NCI-H2107 treated with DMSO at 0.1 percent for 48 hours (cell line): ENCODE data around the gene STK4.
"Not testable (repeated sequence)": the region's sequence is repeated elsewhere in the genome, so short reads cannot be mapped to it uniquely, and the experiment has no call there.

Experiments
- DNase-seq: peaks from one replicate; lab custom pipeline; 2025; ENCODE audit not compliant: unreplicated experiment; lab: John Stamatoyannopoulos, UW

The STK4 gene

DNA sequence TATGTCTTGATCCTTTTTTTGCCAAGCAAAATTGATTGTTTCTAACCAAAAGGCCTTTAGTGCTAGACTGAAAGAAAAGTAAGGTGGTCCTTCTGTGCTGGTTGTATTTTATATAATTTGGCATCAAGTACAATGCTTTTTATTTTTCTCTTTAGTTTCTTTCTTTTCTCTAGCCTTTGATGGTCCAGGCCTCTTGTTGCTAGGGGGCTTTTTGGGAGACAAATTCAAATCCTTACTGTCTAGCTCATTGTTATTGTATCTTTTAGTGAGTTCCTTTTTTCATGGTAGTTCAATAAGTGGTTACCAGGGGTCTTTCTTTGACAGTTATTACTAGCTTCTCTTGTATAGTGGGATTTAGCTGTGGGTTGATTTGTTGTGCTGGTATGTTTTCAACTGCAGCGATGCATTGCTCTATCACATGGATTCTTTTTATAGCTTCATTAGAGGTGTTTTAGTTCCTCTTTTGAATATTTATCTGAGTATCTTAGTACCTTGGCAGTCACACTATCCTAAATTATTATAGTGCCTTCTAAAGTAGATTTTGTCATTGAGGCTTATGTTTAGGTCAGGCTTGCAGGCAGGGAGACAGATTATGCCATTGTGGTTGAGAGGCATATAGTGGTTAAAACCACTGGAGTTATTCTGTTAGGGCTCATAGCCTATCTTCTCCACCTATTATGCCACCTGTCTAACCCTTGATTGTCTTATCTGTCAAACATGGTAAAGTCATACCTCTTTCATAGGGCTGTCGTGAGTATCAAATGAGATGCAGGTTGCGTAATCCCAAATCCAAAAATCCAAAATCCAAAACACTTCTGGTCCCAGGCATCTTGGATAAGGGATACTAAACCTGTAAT, 85.1 kb downstream of the STK4 start:
- DNase-seq: peak; percentile 14

DNA sequence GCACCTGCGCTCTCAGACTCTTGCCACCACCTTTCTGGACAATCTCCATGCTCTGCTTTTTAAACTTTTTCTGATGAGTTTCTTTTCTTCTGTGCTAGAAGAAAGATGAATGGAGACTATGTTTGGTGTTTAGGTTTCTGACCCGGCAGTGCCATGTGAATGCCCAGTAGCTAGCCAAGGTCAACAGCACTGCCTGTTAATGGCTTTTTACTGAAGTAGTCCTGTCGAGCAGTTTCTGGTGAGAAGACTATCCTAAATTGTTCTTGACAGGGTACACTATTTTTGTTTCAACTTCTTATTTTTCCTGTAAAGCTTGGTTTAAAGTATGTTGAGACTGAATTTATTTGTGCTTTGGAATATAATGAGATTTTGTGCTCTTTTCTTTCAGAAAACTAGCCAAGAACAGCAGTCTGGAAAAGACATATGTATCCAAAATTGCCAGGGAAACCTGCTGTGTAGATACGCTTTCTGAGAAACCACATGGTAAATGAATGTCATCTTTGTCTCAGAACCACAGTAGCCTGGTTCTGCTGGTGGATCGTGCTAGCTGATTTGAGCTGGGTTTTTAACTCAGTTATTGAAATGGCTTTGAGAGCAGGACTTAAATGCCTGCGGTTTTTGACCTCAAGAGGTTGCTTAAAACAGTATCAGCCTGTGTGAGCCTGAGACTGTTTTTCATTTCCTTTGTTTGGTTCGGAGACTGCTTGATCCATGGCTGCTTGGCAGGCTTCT, 86.6 kb downstream of the STK4 start:
- peak; percentile 72 for DNase-seq

DNA sequence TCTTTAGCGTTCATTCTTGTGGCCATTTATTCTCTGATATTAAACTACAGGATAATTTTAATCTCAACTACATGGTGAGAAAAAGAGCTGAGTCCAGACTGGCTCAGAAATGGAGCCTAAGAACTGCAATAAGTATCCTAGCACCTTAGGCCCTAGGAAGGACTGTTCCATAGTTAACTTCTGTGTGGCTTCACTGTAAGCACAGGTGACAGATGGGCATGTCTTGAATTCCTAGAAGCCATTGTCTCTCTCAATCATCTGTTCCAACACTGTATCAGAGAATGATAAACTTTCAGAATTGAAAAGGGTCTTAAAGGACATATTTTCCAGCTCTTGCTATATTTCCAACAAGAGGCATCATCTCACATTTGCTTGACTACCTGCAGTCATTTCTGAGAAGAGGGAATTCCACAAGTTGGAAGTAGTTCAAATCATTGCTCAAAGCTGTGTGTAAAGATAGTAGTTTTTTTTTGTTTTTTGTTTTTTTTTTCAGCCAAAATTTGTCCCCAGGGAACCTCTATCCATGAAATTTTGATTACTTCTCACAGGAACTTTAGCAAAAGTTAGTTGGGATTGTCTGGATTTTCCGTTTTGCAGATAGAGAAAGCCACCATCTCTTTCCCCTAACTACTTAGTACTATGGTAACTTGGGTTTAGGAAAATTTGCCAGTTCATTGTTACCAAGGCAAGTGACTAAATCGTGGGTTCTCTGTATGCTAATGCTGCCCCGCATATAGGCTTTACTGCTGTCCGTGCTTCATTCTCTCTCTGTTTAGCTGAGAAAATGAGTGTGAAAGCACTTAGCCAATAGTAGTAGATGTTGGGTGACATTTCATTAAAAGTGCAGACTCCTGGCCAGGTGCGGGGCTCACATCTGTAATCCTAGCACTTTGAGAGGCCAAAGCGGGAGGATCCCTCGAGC, 87.4 kb downstream of the STK4 start:
- no peak for DNase-seq

DNA sequence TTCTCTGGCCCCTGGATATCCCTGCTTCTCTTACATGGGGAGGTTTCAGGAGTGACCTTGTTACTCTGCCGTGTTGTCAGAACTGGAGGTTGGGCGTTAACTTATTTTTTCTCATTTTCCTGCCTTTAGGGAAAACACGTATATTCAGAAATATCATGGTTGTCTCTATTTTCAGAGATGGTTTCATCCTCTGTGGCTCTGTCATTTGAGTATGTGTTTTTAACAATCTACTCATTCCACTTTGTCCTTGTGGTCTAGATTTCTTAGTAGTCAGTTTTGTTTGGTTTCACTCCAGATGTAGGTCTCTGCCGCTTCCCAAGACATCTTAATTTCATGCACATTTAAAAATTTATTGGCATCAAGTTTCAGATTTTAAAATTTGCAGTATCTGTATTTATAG, 88.7 kb downstream of the STK4 start:
- no peak for DNase-seq

DNA sequence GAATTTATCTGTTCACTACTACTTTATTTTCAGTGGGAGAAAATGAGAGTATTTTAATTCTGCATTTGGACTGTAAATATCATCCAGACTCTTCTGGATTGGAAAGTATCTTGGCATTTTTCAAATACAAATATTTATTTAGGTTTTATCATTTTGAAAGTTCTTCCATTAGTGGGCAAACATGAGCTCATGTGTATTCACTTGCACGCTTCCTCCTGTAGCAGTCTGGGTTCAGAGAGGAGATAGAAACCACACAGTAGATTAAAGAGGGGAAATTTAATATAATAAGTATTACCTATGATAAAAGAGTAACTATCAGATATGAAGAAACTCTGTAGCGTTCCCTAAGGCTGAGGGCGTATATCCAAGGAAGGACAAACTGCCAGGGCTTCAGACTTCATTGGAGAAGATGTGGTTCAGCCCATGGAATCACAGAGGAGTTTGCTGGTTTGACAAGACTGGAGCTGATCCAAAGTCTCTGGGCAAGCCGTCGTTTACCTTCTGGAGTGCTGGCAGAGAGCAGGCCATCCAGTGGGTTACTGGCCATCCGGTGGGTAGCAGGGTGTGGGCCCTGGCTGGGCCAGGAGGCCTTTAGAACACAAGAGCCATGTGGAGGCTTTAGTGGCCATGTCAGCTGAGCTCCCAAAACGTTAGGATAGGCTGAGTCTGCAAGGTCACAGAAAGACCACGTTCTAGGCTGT, 90.3 kb downstream of the STK4 start:
- no peak for DNase-seq

DNA sequence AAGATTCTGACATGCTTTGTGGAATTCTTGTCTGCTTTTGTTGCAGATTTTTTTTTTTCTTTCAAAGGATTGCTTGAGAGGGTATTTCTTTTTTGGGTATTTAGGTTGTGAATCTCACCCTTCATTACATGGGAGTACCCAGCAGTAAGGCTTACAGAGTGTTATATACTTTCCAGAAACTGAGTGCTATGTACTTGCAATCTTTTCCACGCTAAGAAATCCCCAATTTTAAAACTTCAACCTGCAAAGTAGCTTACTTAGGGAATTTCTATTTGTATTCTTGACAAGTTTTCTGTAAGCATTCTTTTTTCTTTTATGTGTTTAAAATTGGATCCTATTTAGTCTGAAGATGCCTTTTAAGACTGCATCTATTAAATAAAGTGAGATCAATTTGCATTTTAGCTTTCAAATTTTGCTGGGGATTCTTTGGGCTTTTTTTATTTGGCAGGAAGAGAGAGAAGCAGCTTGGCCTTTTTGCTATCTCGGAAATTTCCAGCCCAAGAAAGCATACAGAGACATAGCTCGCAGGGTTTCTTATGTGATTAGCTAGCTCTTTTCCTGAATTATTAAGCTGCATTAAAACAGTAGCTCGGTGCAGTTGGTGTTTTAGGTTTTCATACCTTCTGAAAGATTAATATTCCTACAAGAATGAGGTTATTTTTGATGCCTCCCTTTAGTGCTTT, 92.0 kb downstream of the STK4 start:
- DNase-seq: no peak

DNA sequence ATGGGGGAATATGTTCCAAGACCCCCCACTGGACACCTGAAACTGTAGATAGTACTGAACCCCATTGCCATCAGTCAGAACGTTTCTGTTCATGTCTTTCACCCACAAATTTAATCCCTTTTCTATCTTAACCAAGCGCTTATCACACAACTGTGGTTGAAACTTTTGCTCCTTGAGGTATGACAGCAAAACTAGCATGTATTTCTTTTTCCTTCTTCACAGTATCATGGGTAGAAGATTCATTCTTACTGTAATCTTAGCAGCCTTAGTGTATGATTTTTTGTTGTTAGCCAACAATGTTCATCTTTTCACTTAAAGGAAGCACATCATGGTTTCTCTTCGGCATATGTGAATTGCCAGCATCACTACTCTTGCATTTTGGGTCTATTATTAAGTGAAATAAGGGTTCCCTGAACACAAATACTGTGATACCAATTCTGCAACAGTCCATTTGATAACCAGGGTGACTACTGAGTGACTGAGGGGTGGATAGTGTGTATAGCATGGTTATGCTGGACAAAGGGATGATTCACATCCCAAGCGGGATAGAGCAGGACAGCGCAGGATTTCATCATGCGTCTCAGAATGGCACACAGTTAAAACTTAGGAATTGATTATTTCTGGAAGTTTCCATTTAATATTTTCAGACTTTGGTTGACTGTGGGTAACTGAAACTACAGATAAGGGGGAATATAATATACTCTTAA, 92.9 kb downstream of the STK4 start:
- no peak for DNase-seq

DNA sequence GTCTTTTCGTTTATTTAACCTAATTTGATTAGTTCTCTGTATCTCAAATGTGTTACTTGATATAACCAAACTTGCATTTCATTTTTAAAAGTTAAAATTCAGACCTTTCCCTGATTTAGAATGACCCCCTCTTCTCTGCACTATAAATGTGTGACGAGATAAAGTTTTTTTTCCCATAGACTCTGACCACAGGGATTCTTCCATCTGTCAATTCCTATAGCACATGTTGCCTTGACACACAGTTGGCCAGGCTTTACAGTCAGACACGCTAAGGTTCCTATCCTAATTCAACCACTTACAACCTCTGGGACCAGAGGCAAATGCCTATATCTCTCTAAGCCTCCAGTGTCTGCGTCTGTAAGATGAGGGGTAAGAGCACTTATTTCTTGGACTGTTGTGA, 94.0 kb downstream of the STK4 start:
- no peak for DNase-seq

DNA sequence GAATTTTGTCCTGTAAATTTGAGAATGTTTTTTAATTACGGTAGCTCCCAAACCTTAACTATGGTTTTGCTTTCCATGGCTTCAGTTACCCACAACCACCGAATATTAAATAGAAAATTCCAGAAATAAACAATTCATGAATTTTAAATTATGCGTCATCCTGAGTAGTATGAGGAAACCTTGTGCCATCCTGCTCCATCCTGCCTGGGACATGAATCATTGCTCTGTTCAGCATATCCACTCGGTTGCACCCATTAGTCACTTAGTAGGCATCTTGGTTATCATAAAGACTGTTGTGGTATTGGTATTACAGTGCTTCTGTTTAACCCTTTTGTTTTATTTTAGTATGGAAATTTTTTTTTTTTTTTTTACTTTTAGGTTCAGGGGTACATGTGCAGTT, 94.9 kb downstream of the STK4 start:
- no peak for DNase-seq

DNA sequence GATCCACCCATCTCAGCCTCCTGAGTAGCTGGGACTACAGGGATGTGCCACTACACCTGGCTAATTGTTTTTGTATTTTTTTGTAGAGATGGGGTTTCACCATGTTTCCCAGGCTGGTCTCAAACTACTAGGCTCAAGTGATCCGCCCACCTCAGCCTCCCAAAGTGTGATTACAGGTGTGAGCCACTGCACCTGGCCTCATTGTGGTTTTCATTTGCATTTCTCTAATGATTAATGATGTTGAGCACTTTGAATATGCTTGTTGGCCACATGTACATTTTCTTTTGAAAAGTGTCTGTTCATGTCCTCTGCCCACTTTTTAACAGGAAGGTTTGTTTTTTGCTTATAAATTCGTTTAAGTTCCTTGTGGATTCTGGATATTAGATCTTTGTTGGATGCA, 96.8 kb downstream of the STK4 start:
- DNase-seq: not testable (repeated sequence)

DNA sequence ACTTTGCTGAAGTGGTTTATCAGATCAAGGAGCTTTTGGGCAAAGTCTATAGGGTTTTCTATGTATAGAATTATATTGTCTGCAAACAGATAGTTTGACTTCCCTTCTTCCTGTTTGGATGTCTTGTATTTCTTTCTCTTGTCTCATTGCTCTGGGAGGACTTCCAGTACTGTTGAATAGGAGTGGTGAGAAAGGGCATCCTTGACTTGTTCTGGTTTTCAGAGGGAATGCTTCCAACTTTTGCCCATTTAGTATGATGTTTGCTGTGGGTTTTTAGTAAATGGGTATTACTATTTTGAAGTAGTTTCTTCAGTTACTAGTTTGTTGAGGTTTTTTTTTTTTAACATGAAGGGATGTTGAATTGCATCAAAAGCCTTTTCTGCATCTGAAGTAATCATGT, 98.5 kb downstream of the STK4 start:
- no peak for DNase-seq

DNA sequence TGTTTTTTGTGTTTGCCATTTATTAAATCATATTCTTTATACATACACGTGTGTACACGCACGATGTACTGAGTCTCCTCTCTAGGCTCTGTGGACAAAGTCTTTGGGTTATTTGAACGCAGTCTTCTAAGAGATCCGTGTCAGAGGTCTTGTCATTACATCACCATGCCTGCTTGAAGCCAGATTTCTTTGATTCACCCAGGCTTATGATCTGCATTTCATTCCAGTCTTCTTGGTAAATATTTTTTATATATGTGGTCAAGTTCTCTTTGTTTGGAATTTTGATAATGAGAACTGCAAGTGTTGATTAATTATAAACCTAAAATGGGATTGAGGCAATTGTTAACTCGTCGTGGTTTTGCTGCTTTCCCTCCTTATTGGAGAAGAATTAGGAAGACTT, 100.1 kb downstream of the STK4 start:
- DNase-seq: no peak

DNA sequence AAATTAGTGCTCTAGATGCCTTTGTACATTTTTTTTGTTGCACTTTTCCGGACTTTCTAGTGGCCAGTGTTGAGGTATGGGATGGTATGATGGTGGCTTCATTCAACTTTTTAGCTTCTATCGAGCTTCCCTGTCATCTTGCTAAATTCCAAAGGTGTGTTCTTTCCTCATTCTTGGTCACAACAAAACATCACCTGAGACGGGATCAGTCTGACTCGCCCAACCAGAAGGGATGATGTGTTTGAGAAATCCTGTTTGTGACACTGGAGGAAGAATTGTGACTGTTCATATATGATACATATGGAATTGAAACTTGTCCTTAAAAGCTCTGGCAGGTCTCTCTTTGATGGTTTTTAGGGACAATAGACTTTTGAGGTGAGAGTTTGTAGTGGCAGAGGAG, 100.8 kb downstream of the STK4 start:
- DNase-seq: no peak

DNA sequence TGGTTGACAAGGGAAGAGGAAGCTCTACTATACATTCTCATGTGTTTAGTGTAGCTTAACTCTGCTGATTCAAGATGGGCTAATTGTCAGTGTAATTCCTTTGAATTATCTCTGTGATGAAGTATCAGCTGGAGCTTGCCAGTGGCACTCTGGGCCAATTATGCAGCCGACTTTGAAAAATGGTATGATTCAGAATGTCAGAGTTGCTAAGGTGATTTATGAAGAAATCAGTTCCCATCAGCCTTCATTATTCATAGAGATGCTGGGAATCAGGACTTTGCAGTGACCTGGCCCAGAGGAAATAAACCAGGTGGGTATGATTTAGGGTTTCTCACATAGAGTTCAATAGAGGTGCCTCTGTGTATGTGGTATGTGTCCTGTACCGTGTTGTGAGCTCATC, 101.2 kb downstream of the STK4 start:
- DNase-seq: no peak

DNA sequence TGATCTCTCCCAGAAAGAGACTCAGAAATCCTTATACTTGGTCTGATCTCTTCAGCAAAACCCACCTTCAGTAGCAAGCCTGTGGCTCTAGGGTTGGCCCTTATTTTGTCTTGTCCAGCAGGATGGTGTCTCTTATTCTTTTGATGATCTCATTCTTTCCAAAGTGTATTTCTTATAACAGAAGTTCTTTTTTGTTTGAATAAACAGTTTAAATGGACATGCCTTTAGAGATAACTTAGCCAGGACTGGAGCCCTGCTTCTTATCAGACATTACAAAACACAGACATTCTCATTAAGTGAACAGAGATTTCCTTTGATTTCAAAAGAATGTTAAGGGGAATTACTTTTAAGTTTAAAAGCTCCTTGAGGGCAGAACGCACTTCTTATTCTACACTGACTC, 102.9 kb downstream of the STK4 start:
- DNase-seq: no peak

DNA sequence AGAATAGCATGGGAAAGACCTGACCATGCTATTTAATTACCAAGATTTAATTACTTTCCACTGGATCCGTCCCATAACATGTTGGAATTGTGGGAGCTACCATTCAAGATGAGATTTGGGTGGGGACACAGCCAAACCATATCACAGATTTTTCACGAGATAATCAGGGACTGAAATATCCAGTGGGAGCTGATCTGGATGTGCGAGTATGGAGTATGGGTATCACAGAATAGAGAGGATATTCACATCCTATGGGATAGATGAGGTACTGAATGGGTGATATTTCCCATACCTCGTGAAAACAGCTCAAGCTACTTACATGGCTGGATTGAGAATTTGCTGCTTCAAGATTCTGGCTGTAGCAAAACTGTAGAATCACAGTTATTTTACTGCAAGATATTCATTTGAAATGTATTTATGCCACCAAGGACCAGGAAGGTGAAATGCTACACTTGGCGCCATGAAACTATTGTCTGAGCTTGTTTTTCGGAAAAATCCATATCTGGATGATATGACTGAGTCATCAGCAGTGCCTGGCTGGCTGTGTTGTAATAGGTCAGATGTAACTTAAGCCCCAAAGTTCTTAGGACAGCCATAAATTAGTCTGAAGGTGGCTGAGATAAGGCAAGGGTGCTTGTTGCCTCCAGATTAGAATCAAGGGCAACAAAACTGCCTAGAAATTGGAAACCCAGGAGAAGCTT, 104.8 kb downstream of the STK4 start:
- DNase-seq: no peak

DNA sequence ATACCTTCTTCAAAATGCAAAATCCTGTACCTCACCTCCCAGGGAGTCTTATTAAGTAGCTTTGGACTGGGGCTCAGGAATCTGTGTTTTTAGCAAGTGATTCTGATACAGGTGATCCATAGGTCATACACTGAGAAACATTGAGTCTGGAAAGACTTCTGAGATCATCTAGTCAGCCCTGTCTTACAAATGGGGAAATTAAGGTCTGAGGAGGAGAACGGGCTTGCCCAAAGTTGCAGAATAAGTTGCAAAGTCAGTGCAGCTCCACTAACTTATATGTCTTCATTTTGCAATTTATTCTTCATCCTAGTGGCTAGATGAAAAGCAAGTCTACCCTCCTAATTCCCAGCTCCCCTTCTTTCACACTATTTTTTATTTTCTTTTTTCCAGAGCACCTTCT, 105.8 kb downstream of the STK4 start:
- no peak for DNase-seq

DNA sequence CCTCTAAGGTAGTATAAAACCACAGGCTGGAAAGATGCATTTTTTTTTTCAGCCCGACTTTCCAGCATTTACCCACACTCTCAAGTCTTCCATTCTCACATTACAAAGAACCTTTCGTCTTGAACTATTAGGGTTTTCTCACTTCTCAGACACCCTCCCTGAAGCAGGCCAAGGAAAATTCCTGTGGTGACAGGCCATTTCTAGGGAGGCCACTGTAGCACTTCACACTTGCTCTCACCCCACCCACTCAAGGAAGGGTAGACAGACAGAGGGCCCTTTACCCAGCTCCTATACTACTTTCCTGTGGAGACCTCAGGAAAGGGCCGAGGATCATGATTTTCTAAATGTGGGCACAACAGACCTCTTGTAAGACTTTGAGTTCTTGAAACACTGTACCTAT, 106.9 kb downstream of the STK4 start:
- no peak for DNase-seq

DNA sequence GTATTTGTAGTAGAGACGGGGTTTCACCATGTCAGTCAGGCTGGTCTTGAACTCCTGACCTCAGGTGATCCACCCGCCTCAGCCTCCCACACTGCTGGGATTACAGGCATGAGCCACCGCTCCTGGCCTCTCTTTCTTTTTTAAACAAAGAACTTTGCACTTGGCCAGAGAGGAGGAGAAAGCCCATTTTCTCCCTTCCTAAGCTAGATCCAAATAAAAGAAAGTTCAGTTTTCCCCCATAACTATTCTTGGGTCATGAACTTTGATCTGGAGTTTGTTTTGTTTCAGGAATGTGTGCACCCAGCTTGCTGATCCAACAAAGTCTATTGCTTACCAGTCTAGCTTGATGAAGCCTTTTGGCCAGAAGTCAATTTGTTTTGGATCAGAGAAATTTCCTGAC, 111.2 kb downstream of the STK4 start:
- DNase-seq: no peak
